ENCODE results near the gene TMEM63B.
A peak's percentile ranks its signal among the peaks of the same experiment; 100 is the strongest.
"Not testable (repeated sequence)": the region's sequence is repeated elsewhere in the genome, so short reads cannot be mapped to it uniquely, and the experiment has no call there.

TMEM63B gene

DNA sequence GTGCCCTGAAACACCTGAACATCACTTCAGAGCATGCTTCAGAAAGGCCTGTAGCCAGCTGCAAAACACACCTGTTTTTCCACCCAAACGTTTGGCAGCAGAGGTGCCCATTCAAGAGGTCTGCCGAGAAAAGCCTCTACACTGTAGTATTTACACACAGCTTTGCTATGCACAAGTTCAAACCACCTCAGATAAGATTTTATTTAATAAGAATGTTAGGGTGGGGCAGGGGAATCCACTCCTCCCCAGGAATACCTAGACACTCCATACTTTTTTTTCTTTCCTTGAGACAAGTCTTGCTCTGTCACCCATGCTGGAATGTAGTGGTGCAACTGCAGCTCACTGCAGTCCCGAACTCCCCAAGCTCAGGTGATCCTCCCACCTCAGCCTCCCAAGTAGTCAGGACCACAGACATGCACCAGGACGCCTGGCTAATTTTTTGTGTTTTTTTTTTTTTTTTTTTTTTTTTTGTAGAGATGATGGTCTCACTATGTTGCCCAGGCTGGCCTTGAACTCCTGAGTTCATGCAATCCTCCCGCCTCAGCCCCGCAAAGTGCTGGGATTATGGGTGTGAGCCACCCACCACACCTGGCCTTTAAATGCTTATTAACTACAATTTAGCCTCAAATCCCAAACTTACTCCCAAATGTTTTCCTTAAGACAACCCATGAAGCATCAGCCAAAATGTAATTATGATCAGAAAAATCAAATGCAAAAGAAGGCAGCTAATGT is 9.8 kb upstream of the TMEM63B start:
- DNase-seq: no peak

DNA sequence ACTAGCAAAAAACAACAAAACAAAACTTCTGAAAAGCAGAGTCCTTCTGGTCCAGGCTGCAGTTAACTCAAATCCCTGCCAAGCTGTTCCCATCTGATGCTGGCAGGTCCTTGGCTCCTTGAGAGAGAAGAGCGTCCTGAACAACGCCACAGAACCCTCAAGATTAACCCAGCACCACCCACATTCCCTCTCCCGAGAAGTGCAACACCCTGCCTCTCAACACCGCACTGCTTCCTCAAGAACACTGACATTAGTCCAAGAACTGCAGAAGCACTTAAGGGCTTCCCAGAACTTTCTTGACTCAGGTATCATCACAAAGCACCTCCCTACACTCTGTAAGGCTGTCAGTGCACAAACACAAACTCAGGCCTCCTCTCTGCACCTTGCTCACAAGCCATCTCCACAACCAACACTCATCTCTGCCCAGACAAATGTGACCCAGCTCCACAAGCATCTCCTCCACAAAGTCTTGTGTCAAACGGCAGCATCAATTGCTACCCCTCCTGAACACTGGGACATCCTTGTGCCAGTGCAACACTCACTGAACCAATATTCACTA is 7.6 kb upstream of the TMEM63B start:
- DNase-seq: no peak

DNA sequence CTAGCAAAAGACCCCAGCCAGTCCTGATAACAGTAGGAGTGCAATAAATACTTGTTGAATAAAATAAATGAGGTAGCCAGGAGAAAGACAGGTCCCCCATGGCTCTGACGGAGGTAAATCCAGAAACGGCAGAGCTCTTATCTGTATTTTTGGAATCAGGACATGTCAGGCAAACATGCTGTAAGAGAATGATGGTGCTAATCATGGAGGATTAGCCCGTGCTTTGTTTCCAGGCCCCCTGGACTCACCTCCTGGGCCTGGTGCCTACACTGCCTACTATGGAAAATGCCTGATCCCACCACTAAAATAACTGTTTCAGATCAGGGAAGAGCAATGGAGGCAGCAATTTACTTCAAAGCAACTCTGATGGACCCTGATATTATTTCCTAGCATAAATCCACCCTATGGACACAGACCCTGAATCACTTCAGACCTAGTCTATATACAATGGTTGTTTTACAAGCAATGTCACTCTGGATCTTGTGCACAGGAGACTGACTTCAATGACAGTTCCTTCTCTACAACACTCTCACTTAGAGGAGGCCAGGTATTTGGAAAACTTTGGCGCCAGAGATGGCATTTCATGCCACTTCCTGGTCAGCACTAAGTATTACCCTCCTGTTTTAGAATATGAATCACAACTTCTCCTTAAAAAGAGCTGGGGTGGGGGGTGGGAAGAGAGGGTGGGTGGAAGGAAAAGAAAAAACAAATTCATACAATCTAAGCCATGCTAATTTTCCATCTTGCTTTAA is 6.5 kb upstream of the TMEM63B start:
- no peak for DNase-seq

DNA sequence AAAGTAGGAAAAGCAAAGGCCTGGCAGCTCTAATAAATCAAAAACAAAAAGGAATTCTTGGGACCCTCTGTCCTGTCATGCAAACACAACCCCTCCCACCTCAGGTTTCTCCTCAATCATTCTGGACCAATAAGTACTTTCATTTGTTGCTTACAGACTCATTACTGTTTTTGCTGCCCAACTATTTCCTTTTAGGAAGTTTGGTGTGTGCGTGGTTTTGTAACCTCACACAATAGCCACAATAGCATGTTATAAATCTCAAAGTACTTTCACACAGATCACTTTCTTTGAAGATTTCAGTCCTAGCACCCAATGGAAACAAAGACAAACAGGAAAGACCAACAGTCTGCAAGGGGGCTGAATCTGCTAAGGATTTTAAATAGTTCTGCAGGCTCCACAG is 4.6 kb upstream of the TMEM63B start:
- DNase-seq: no peak

DNA sequence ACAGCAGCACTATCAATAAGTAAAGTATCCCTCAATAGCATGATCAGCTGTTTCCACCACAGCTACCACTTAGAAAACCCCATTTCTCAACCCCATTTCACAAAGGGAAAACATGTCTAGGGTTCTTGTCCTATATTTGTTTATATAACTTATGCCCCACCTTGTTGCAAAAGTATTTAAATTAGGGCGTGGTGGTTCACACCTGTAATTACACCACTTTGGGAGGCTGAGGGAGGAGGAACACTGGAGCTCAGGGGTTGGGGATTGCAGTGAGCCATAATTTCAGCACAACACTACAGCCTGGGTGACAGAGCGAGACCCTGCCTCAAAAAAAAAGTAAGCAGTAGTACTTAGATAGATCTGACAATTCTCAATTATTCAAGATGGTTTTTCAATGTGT is 3.8 kb upstream of the TMEM63B start:
- peak; percentile 32 for DNase-seq

DNA sequence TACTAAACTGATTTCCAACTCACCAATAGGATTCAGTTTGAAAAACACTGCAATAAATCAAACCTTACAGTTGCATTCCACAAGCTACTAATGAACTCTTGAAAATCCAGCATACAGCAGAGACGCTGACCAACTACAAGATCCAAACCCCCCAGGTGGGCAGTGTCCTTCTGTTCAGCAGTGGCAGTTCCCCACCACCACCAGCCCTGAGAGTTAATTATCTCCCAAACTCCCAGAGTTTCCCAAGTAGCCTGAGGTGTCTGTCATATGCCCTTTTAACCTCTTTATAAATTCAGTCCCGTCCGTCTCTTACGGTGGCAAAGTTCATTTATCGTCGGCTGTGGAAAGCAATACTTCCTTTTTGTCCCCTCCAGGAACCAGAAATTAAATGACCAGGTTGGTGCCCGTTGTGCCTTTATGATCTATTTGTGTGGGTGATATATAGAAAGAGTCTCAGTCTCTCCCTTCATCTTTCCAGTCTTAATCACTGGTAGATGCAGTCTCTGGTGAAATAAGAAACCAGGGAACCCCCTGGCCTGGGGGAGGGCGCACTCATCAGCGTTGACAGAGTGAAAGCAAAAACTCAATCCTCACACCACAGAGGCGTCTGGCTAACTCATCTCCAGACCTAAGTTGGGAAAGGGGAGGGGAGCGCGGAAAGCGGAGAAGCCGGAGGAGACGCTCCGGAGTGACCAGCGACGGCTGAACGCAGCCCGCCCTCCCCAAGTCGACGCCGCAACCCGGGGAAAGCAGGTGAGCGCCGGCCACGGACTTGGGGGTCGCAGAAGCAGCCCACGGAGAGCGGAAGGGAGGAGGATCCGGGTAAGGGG is 819 bp upstream of the TMEM63B start:
- DNase-seq: peak; percentile 79

DNA sequence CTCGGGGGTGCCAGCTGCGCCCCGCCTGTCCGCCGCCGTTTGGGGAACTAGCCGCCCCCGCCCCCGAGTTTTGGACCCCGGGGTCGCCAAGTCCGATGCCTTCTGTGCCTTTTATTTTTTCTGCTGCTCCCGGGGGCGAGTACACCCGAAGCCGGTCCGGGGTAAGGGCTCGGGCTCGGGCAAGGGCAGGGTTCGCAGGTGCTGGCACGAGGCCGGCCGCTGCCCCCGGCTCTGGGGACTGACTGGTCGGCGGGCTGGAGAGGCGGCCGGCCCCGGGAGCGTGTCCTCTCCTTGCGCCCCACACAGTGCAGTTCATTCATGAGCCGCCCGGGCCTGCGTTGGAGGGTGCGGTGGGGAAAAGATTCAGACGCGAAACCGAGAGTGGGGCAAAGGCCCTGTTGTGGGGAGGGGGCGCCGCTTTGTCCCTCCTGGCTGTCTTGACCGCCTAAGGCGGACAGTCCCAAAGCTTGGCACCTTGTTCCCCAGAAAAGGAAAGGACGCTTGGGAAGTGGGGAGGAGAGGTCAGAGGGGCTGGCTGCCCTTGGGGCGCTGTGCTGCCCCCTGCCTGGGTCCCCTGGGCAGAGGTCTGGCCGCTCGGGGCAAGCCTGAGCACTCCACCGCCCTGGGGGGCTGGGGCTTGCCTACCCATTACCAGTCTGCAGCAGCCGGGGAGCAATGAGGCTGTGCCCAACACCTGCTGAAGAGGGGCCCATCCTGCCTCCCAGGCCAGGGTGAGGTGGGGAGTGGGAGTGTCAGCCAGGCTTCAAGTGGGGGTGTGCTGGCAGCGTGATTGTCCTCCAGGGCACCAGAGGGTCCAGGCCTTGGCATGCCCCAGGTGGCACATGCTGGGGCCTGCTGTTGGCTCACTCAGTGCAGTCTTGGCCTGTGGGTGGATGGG is 915 bp downstream of the TMEM63B start:
- peak; percentile 43 for DNase-seq

DNA sequence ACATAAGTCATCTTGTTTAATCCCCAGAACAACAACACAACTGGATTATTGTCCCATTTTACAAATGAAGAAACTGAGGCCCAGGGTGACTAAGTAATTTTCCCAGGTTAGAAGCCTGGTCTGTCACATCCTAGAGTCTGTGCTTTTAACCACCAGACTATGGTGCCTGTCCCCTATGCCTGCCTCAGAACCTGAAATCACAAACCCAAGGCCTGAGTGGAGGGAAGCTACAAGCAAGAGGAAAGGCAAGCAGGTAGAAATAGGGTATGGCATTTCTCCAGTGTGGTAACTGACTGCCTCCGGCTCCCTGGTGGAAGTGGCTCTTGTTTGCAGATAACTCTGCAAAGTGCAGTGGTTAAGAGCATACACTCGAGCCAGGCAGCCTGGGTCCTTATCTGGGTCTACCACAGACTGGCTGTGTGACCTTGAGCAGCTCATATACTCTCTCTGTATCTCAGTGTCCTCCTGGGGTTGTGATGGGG is 2.5 kb downstream of the TMEM63B start:
- DNase-seq: no peak

DNA sequence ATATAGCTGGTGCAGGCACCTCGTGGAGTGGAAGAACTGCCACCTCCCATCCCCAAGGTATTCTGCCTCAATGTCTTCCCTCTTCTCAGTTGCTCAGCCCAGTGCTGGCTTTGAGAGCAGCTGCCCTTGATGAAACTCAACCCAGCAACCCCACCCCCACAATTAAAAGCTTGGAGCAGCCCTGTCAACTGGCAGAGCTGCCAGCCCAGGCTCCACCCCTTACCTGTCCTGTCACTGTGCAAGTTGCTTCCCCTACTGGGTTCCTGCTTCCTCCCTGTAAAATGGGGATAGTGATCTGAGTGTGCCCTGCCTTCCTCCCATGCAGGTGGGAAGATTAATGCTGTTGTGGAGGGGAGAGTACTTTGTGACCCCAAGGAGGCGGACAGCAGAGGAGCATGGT is 4.5 kb downstream of the TMEM63B start:
- DNase-seq: peak; percentile 87

DNA sequence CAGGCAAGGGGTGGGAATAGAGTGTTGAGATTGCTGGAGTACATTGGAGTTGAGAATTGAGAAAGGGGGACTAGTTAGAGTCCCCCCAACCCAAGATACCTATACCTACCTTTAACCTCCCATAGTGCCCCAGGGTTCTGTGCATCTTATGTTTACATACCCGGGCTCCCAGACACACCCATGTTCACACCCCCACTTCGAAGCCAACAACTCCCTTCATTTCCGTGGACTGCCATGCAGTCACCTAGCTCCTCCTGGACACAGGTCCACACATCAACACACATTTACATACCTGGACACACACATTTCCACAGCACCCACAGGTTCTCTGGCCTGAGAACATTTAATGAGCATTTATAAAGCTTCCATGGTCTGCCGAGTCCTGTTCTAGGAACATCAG is 5.1 kb downstream of the TMEM63B start:
- no peak for DNase-seq

DNA sequence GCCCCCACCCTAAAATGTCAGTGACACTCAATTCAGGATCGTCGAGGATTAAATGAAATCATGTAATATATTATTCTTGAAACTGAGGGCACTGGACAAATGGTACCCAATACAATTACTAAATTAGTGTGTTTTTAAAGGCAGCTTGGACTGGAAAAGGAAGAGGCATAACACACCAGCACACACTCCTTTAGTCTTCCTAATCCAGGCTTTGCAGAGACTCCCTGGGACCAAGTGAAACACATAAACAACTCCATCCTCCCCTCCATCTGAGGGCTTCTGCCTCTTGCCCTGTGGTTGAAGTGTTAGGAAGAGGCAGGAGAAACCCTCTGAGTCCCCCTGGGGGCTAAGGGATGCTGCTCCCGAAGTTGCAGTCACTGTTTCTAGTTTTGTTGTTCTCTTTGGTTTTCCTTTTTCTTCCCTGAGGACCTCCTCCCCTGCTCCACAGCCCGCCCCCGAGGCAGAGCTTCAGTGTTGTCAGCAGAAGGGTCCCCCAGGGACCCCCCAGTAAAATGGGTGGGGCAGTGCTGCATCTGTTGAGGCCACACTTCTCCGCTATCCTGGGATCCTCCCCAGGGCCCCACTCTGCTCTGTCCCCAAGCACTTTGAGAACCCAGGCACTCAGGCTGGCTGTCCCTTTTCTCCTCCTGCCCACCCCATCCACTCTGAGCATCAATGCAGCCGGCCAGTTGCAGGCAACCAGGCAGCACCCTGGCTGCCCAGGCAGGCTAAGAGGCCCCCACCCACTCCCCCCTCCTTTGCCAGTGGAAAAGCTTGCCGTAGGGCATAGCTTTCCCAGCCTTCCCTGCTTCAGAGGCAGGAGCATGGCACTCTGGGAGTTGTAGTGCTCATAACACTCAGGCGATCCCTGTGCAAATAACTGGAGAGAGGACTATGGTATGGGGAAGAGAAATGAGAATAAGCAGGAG is 5.9 kb downstream of the TMEM63B start:
- DNase-seq: peak; percentile 91

DNA sequence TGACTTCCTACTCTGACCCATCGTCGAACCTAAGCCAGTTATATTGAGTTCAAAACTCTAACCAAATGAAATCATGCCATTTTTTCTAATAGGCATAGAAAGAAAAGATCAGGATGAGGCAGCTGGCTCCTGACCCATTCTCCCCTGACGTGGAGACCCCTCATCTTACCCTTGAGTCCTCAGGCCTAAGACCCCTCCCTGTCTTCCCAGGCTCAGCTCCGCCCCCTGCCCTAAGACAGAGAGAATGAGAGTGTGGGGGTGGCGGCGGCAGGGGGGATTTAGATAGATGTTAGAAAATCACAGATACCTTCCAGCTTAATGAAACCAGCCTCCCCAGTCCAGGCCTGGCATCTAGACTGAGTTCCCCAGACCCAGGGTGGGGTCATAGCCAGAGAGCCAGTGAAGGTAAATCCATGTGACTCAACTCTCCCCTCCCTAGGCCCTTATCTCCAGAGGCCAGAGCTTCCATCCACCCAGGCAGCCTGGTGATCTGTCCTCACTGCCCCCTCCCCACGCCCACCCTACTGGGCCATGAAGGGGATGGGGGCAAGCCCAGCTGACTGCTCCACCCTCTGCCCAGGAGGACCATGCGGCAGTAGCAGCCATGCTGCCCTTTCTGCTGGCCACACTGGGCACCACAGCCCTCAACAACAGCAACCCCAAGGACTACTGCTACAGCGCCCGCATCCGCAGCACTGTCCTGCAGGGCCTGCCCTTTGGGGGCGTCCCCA is 6.8 kb downstream of the TMEM63B start:
- DNase-seq: no peak

DNA sequence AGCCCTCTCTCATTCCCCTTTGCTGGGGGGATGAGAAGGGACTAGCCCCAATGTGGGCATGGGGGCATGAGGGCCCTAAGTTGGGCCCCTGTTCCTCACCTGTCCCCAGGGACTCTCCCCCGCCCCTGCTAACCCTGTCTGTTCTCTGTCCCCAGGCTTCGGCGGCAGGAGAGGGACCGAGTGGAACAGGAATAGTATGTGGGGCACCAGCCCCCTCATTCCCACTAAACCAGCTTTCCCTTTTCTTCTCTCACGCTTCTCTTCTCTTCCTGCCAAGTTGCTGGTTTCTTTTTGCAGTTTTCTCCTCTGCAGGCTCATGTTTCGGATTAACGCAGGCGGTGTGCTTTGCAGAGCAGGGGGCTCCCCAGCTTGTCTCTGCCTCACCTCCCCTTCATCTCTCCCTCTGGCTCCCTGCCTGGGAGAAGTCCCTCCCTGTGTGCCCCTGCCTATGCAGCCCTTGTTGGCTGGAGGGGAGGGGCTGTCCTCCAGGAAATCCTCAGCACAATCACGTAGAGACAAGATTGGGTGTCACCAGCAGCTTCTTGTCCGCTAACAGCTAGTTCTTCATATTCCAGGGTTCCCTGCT is 7.9 kb downstream of the TMEM63B start:
- no peak for DNase-seq

DNA sequence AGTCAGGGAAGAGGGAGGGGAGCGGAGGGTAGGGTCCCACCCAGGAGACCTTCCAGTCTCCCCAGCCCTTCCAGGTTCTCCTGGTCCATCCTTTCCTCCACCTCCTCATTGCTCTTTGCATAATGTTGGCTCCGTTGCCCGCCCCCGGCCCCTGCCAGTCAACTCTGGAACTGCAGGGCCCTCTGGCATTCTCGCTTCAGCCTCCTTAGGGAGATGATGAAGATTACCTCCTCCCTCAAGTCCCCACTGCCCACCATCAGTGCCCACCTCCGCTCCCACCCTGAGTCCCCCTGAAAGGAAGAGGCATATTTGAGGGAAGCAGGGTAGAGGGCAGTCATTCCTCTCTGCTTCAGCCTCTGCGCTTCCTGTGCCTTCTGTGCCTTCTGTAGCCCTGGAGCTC is 8.5 kb downstream of the TMEM63B start:
- DNase-seq: no peak

DNA sequence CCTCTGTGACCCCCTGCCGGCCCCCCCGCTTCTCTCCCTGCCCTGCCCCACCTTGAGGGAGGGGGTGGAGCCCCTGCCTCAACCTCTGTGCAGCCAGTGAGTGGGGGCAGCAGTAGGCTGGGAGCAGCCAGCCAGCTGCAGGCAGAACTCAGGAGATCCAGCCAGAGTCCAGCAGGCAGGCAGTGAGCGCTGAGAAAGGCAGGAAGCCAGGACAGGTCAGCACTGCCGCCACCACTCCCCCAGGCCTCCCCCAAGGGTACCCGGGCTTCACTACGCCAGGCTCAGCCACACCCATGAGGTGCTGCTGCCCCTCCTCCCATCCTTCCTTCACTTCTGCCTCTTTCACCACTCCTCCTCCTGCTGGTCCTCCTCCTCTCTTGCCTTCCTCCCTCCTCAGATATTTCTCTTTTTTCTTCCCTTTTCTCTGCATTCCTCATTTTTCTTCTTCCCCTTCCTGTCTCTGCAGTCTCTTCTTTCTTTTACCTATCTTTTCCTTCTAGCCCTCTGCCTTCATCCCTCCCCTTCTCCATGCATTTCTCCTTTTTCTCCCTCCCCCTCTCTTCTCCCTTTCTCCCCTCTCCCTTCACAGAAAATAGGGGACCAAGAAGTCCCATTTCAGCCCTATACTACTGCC is 11.5 kb downstream of the TMEM63B start:
- DNase-seq: no peak

DNA sequence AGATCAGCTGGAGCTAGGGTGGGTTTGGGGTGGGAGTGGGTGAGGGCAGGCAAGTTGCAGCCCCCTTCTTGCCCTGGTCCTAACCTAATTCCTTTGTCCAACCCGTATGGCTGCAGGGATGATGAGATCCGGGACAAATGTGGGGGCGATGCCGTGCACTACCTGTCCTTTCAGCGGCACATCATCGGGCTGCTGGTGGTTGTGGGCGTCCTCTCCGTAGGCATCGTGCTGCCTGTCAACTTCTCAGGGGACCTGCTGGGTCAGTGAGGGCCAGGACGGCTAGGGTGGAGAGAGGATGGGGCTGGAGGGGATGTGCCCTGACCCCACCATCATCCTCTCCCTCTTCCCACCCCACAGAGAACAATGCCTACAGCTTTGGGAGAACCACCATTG is 12.0 kb downstream of the TMEM63B start:
- no peak for DNase-seq

DNA sequence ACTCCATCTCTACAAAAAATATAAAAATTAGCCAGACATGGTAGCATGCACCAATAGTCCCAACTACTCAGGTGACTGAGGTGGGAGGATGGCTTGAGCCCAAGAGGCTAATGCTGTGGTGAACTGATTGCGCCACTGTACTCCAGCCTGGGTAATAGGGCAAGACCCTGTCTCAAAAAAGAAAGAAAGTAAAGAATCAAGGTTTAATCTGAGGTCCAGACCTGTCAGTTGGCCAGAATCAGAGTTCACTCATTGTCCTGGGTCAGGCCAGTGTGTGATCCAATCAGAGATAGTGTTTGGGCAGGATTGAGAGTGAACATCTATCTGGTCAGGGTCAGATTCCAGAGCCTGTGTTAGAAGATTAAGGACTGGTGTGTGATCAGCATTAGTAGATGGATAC is 15.5 kb downstream of the TMEM63B start:
- no peak for DNase-seq

DNA sequence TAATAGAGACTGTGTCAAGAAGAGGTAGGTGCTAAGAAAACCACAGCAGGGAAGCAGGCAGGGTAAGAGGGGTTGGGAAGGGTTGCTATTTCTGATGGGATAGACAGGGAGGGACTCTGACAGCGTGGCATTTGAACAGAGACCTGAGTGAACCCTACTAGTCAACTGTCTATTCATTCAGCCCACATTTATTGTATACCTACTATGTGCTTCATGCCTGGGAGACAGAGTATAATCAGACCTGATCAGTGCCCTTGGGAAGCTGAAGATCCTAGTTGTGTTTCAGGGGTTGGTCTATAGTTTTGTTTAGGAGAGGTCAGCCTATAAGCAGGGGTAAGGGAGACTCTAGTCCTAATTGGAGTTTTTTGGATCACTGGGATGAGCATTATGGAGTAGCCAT is 16.4 kb downstream of the TMEM63B start:
- DNase-seq: no peak

DNA sequence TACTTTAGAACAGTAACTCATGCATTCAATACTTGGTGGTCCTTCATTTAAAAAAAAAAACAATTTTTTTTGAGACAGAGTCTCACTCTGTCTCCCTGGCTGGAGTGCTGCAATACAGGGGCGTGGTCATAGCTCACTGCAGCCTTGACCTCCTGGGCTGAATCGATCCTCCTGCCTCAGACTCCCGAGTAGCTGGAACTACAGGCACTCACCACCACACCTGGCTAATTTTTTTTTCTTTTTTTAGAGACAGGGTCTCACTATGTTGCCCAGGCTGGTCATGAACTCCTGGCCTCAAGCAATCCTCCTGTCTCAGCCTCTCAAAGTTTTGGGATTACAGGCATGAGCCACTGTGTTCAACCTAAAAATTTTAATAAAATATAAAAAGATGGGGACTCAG is 17.2 kb downstream of the TMEM63B start:
- DNase-seq: not testable (repeated sequence)
